Neuronal stem cell (in vitro differentiated cells): ENCODE data around the gene FAM200C.

ENCODE experiments used
- DNase-seq: peaks from one replicate; pipeline ENCODE4 v3.0.0-alpha.2; 2013; ENCODE audit warnings: low spot score
- H2AFZ ChIP-seq: one replicate; pipeline ENCODE4 v1.6.1; 2013; ENCODE audit warnings: mild to moderate bottlenecking, low read length, inconsistent platforms
- H2AK5ac ChIP-seq: 2 replicates; pipeline ENCODE4 v1.6.1; 2013; ENCODE audit warnings: low read depth, mild to moderate bottlenecking, inconsistent platforms, low read length, moderate library complexity, mixed read lengths
- H2BK120ac ChIP-seq: 2 replicates; pipeline ENCODE4 v1.6.1; 2013; ENCODE audit warnings: low read depth, mild to moderate bottlenecking, inconsistent platforms, low read length, moderate library complexity, mixed read lengths
- H2BK12ac ChIP-seq: one replicate; pipeline ENCODE4 v1.6.1; 2013; ENCODE audit warnings: low read length, inconsistent platforms
- H2BK15ac ChIP-seq: 2 replicates; pipeline ENCODE4 v1.6.1; 2013; ENCODE audit warnings: mild to moderate bottlenecking, low read length, inconsistent platforms, mixed read lengths
- H2BK5ac ChIP-seq: one replicate; pipeline ENCODE4 v1.6.1; 2013; ENCODE audit warnings: inconsistent platforms, mild to moderate bottlenecking, low read length, moderate library complexity
- H3K14ac ChIP-seq: one replicate; pipeline ENCODE4 v1.6.1; 2013; ENCODE audit warnings: low read length, inconsistent platforms
- H3K18ac ChIP-seq: 2 replicates; pipeline ENCODE4 v1.6.1; 2013; ENCODE audit warnings: low read length, inconsistent platforms
- H3K23ac ChIP-seq: 2 replicates; pipeline ENCODE4 v1.6.1; 2013; ENCODE audit warnings: low read depth, mild to moderate bottlenecking, mixed read lengths, low read length, inconsistent platforms; ENCODE audit not compliant: poor library complexity
- H3K27ac ChIP-seq: replicated peaks from 3 replicates; pipeline ENCODE4 v1.5.1; 2013; ENCODE audit warnings: low read length, inconsistent platforms
- H3K27me3 ChIP-seq, 3 experiments: 2 replicates each; pipeline ENCODE4 v1.6.1; 2013; ENCODE audit warnings: low read length in 3 of 3, mild to moderate bottlenecking in 2 of 3, inconsistent platforms in 1 of 3, low read depth in 1 of 3, mixed read lengths in 1 of 3, moderate library complexity in 1 of 3; ENCODE audit not compliant: control insufficient read depth in 3 of 3, insufficient read depth in 3 of 3
- H3K36me3 ChIP-seq, 2 donors: replicated peaks in 1 of 2; 2 replicates each; pipeline ENCODE4 v1.6.1; 2013; ENCODE audit warnings: low read length in 2 of 2; ENCODE audit not compliant: control insufficient read depth in 2 of 2, insufficient read depth in 2 of 2
- H3K4ac ChIP-seq: 2 replicates; pipeline ENCODE4 v1.6.1; 2013; ENCODE audit warnings: inconsistent platforms, mild to moderate bottlenecking, low read length, moderate library complexity
- H3K4me1 ChIP-seq, 2 donors: 1 replicate in 1 of 2; 2 replicates in 1 of 2; pipeline ENCODE4 v1.6.1; 2013; ENCODE audit warnings: low read length in 2 of 2, low read depth in 1 of 2; ENCODE audit not compliant: control insufficient read depth in 2 of 2, insufficient read depth in 1 of 2
- H3K4me2 ChIP-seq: one replicate; pipeline ENCODE4 v1.6.1; 2013; ENCODE audit warnings: mild to moderate bottlenecking, low read length, inconsistent platforms; ENCODE audit not compliant: insufficient read depth, poor library complexity, severe bottlenecking
- H3K4me3 ChIP-seq, 2 donors: 2 replicates each; pipeline ENCODE4 v1.5.1; 2013; ENCODE audit warnings: low read length in 2 of 2, mild to moderate bottlenecking in 2 of 2, inconsistent platforms in 1 of 2, moderate library complexity in 1 of 2
- H3K79me1 ChIP-seq: one replicate; pipeline ENCODE4 v1.6.1; 2013; ENCODE audit warnings: low read depth, mild to moderate bottlenecking, inconsistent platforms, low read length, moderate library complexity
- H3K9ac ChIP-seq: one replicate; pipeline ENCODE4 v1.6.1; 2013; ENCODE audit warnings: mild to moderate bottlenecking, low read depth, low read length, inconsistent platforms; ENCODE audit not compliant: poor library complexity
- H3K9me3 ChIP-seq, 2 donors: replicated peaks in 1 of 2; 2 replicates each; pipeline versions ENCODE3 to v1.6.1; 2013; ENCODE audit warnings: low read length in 2 of 2, mild to moderate bottlenecking in 2 of 2, inconsistent platforms in 1 of 2, low read depth in 1 of 2, mixed read lengths in 1 of 2, moderate library complexity in 1 of 2; ENCODE audit not compliant: control insufficient read depth in 2 of 2, insufficient read depth in 1 of 2
- H4K8ac ChIP-seq: one replicate; pipeline ENCODE4 v1.6.1; 2013; ENCODE audit warnings: low read depth, mild to moderate bottlenecking, inconsistent platforms, low read length, moderate library complexity
- H4K91ac ChIP-seq: one replicate; pipeline ENCODE4 v1.6.1; 2013; ENCODE audit warnings: low read length, low read depth, mild to moderate bottlenecking, inconsistent platforms; ENCODE audit not compliant: poor library complexity
- WGBS, 2 donors: extraction: QIAGEN DNeasy Blood & Tissue Kit; methylation state at CpG; one replicate each; pipeline ENCODE4 v1.1.7; 2013; ENCODE audit warnings: missing lambda C conversion rate in 2 of 2, mixed read lengths in 1 of 2; ENCODE audit not compliant: insufficient read length in 2 of 2, insufficient replicate concordance in 1 of 2; ENCODE audit errors: extremely low coverage in 2 of 2; 5-methylcytosine and 5-hydroxymethylcytosine counted together

Gene FAM200C

DNA sequence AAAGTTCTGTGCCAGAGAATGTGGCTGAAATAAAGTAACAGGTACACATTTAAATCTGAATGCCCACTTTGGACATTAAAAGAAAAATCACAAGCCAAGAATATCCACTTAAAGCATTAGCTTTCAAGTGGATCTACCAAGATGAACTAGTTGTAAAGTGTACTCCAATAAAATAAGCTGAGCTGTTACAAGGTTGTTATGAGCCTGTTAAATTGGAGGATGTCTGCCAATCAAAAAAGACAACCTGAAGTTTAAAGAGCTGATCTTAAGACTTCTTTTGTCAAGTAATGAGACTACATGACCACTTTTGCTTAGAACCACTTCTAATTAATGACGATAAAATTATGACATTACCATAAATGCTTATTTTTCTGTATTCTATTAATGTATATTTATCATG lies 2.4 kb downstream of the FAM200C start:
- Histone ChIP-seq H3K4ac (no peak overlapping the region), H2BK15ac (no peak overlapping the region), H2AFZ (no peak overlapping the region), H4K8ac (no peak overlapping the region), H3K9me3 (no peaks in the 10 kb centered on the region), H3K27ac (no peak overlapping the region), H3K9ac (no peak overlapping the region), H3K27me3 (no peaks in the 10 kb centered on the region), H3K4me3 (no peak overlapping the region), H3K14ac (no peak overlapping the region), H3K36me3 (peaks cover 3 to 63% of the 10 kb centered on the region in 2 donors), H3K23ac (no peak overlapping the region), H2BK5ac (no peak overlapping the region), H3K4me1 (no peaks in the 10 kb centered on the region), H4K91ac (no peak overlapping the region), H3K18ac (no peak overlapping the region), H2BK120ac (no peak overlapping the region), H2AK5ac (no peak overlapping the region), H3K79me1 (no peaks in the 10 kb centered on the region), H3K4me2 (no peak overlapping the region), H2BK12ac (no peak overlapping the region)
- WGBS, 2 donors = no CpG with 5 or more reads among the region's 1 CpG
- no peak for DNase-seq

DNA sequence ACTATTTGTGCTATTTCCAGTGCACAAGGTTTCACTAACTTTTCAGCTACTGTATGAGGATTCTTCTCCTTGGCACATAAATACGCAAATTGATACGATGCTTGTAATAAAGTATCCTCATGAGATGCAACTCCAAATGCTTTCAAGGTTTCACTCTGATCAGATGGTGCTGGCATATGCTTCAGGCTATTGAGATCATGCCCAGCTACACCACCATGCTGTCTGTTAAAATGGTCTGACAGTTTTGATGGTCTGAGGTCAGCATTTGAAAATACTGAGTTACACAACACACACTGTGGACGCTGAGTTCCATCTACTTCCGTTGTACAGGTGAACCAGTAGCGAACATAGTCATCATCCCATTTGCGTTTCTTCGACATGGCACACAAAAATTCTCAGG lies 4.7 kb downstream of the FAM200C start:
- Histone ChIP-seq H4K91ac (no peak overlapping the region), H3K9me3 (no peaks in the 10 kb centered on the region), H2AFZ (no peak overlapping the region), H3K18ac (no peak overlapping the region), H4K8ac (no peak overlapping the region), H3K36me3 (peaks cover 3 to 46% of the 10 kb centered on the region in 2 donors), H3K4me2 (no peak overlapping the region), H2BK15ac (no peak overlapping the region), H3K4ac (no peak overlapping the region), H3K27ac (no peak overlapping the region), H3K23ac (no peak overlapping the region), H3K14ac (no peak overlapping the region), H3K9ac (no peak overlapping the region), H2AK5ac (no peak overlapping the region), H2BK5ac (no peak overlapping the region), H3K79me1 (no peaks in the 10 kb centered on the region), H2BK120ac (no peak overlapping the region), H3K4me3 (no peak overlapping the region), H3K4me1 (no peaks in the 10 kb centered on the region), H2BK12ac (no peak overlapping the region), H3K27me3 (no peaks in the 10 kb centered on the region)
- DNase-seq = no peak
- no CpG with 5 or more reads among the region's 7 CpGs for WGBS, 2 donors

GRCh38 chr5:160390787-160391696 lies 8.8 kb downstream of the FAM200C start:
- Histone ChIP-seq H3K4ac (no peak overlapping the region), H3K18ac (no peak overlapping the region), H3K27ac (no peak overlapping the region), H2BK12ac (no peak overlapping the region), H3K9ac (no peak overlapping the region), H4K8ac (no peak overlapping the region), H3K27me3 (no peaks in the 10 kb centered on the region), H2BK5ac (no peak overlapping the region), H3K4me1 (no peaks in the 10 kb centered on the region), H2BK120ac (no peak overlapping the region), H2AFZ (no peak overlapping the region), H4K91ac (no peak overlapping the region), H2AK5ac (no peak overlapping the region), H3K4me2 (no peak overlapping the region), H2BK15ac (no peak overlapping the region), H3K9me3 (peaks cover 3 to 17% of the 10 kb centered on the region in 2 donors), H3K14ac (no peak overlapping the region), H3K4me3 (no peak overlapping the region), H3K36me3 (peaks cover 3 to 39% of the 10 kb centered on the region in 2 donors), H3K23ac (no peak overlapping the region), H3K79me1 (no peaks in the 10 kb centered on the region)
- no peak for DNase-seq
- no CpG with 5 or more reads among the region's 8 CpGs for WGBS, 2 donors

DNA sequence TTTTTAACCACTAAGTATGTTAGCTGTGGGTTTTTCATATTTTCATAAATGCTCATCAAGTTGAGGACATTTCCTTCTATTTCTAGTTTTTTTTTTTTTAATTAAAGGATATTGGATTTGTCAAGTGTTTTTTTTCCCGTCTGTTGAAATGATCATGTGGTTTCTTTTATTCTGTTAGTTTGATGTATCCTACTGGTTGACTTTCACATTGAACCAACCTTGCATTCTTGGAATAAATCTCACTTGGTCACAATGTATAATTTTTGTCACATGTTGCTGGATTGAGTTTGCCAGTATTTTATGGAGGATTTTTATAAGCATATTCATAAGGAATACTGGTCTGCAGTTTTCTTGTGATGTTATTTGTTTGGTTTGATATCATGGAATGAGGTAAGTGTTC lies 12.4 kb downstream of the FAM200C start:
- H3K79me1 ChIP-seq = no peaks in the 10 kb centered on the region
- H2BK5ac ChIP-seq = no peak overlapping the region
- no peak overlapping the region for H3K4ac ChIP-seq
- no peak overlapping the region for H3K27ac ChIP-seq
- no peak overlapping the region for H3K23ac ChIP-seq
- H3K4me1 ChIP-seq = no peaks in the 10 kb centered on the region
- no peak overlapping the region for H2AFZ ChIP-seq
- no peak overlapping the region for H2AK5ac ChIP-seq
- H2BK12ac ChIP-seq = no peak overlapping the region
- H4K8ac ChIP-seq = no peak overlapping the region
- H3K9ac ChIP-seq = no peak overlapping the region
- H3K18ac ChIP-seq = no peak overlapping the region
- H3K4me3 ChIP-seq = no peak overlapping the region
- H3K14ac ChIP-seq = no peak overlapping the region
- no peaks in the 10 kb centered on the region for H3K27me3 ChIP-seq
- WGBS, 2 donors = no CpG with 5 or more reads among the region's 1 CpG
- peaks cover 0 to 6% of the 10 kb centered on the region in 2 donors for H3K36me3 ChIP-seq
- no peak overlapping the region for H2BK120ac ChIP-seq
- H4K91ac ChIP-seq = no peak overlapping the region
- H3K4me2 ChIP-seq = no peak overlapping the region
- no peak for DNase-seq
- no peak overlapping the region for H2BK15ac ChIP-seq
- H3K9me3 ChIP-seq = peaks cover 3 to 17% of the 10 kb centered on the region in 2 donors
